OCI-LY7 (cell line): ENCODE data around the gene SH2D7.

Source experiments
- EZH2phosphoT487 ChIP-seq: fragments of 200-600 bp; sonication (generic); IDR thresholded peaks from 2 replicates; pipeline ENCODE4 v1.6.1; 2018; ENCODE audit warnings: low read depth, borderline replicate concordance, mild to moderate bottlenecking, mixed run types, antibody characterized with exemption, low read length, moderate library complexity, mixed read lengths
- TF ChIP-seq, protein P1 (sequence below): fragments of 200-600 bp; sonication (generic); conservative IDR thresholded peaks from 2 replicates; pipeline ENCODE4 v1.5.1; 2014; ENCODE audit warnings: mild to moderate bottlenecking, antibody characterized with exemption, low read length, moderate library complexity, mixed read lengths

DNA sequence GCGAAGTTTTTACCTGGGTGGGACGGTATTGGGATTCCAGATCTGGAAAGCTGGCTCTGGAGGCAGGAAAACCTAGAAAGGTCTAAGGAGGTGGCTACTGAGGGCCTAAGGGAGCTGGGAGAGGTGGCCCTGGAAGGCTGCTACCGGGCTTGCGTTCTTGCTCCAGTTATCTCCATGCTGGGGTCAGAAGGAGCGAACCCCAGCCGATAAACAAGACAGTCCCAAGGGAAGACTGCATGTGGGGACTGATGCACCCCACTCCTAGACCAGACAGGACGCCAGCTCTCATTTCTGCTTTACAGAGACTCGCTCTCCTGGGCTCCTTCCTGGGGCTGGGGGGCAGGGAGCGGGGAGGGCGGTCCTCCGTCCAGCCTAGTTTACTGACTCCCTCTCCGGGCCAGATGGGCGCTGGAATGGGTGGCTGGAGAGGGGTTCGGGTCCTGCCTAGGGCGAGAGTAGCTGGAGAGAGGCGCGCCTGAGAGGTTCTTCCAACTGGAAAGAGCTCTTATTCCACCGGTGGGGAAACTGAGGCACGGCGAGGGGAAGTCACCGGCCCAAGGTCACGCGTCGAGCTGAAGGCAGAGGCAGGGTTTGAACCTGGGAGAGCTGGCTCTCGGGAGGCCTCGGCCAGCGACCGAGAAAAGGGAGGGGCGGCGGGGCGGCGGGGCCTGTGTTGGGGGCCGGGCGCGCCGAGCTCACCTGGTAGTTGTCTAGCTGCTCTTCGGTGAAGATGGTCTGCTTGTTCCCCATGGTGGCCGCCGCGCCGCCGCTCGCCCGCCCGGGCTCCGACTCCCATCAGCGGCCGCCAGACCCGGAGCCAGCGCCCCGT lies 38.3 kb downstream of the SH2D7 start:
- TF ChIP-seq, protein P1, sequence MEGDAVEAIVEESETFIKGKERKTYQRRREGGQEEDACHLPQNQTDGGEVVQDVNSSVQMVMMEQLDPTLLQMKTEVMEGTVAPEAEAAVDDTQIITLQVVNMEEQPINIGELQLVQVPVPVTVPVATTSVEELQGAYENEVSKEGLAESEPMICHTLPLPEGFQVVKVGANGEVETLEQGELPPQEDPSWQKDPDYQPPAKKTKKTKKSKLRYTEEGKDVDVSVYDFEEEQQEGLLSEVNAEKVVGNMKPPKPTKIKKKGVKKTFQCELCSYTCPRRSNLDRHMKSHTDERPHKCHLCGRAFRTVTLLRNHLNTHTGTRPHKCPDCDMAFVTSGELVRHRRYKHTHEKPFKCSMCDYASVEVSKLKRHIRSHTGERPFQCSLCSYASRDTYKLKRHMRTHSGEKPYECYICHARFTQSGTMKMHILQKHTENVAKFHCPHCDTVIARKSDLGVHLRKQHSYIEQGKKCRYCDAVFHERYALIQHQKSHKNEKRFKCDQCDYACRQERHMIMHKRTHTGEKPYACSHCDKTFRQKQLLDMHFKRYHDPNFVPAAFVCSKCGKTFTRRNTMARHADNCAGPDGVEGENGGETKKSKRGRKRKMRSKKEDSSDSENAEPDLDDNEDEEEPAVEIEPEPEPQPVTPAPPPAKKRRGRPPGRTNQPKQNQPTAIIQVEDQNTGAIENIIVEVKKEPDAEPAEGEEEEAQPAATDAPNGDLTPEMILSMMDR: no peak
- no peak for TF ChIP-seq EZH2phosphoT487
